HG03066 (cell line): ENCODE results near the gene PTPRD.

ENCODE experiments used
- ATAC-seq: cut with Tn5 transposase; IDR thresholded peaks from one replicate; pipeline ENCODE4 v1.9.1; 2021; ENCODE audit warnings: low read depth; ENCODE audit not compliant: unreplicated experiment

PTPRD gene

GRCh38 chr9:8684978-8685708, 1927.7 kb downstream of the PTPRD start:
- ATAC-seq: no peak

- ATAC-seq: no peak
These were observed 1929.3 kb downstream of the PTPRD start for GRCh38 chr9:8683496-8683895.

- ATAC-seq: no peak
These were observed 1932.1 kb downstream of the PTPRD start for GRCh38 chr9:8680658-8681057.

- no peak for ATAC-seq
These were observed 1932.6 kb downstream of the PTPRD start for GRCh38 chr9:8680157-8680556.

GRCh38 chr9:8679371-8679822, 1933.4 kb downstream of the PTPRD start:
- ATAC-seq: no peak

- no peak for ATAC-seq
These were observed 1935.1 kb downstream of the PTPRD start for GRCh38 chr9:8677741-8678140.

- ATAC-seq: no peak
These were observed 1938.3 kb downstream of the PTPRD start for GRCh38 chr9:8674536-8674935.

- ATAC-seq: no peak
These were observed 1939.0 kb downstream of the PTPRD start for GRCh38 chr9:8673830-8674229.

DNA sequence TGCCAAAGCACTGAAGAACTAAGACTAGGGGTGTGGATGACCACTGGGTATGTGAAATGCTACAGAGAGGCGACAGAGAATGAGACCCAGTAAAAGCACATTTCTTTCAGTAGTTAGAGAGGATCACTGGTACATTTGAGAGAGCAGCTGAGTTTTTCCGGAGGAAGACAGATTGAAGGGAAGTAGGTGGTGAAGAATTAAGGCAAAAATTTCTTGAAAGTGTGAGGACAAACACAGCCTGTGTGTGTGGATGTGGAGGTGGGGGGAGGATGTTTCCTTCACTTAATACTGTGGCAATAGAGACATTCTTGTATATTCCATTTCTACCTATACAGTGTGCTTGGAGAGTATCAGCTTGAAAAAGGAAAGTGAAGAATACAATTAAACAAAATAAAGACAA, 1942.1 kb downstream of the PTPRD start:
- no peak for ATAC-seq

DNA sequence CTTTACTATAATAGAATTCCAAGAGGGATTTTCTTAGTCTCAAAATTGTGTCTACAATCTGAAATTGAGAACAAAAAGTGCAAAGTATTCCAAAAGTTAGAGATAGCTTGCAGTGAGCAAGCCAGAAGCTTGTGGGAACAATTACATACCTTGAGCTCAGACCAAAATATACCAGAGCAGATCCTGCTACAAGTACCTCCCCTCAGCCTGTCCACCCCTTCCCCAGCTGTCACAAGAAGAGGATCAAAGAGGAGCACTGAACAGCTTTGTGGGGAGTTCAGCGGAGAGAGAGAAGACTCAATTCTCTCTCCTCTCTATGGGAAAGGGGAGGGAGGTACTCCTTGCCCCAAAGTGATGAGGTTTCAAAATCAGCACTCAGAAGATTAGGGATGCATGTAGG, 1944.1 kb downstream of the PTPRD start:
- no peak for ATAC-seq

DNA sequence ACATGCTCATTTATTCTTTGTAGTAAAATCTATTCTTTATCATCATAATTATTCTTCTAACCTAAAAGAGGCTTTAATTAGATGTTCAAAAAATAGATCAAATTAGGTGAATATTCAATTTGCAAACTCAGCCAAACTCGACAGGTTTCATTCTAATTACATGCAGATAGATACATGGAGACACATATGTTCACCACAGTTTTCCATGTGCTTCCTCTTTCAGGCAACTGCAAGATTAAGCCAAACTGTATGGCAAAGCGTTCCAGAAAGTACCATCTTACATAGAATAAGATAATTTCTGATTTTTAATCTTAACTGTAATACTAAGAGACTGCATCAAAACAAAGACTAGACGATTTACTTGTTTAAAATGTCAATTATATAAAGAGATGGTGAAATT, 1944.6 kb downstream of the PTPRD start:
- no peak for ATAC-seq

DNA sequence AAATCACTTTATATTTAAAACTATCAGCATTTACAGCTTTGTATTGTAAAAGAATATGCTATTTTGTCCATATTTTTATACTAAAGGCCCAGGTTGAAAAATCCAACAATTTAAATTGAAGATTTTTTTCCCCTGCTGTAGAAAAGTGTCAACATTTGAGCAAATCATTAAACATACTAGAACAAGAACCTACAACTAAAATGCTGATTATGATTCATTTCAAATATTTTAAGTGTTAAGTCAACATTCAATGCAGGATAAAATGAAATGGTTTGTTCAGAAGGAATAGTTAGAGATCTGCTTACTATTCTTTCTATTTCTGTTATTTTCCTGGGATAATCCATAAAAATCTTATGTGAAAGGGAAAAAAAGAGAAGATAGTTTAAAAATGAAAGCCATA, 1946.7 kb downstream of the PTPRD start:
- no peak for ATAC-seq

GRCh38 chr9:8660383-8660782, 1952.4 kb downstream of the PTPRD start:
- ATAC-seq: no peak

GRCh38 chr9:8659108-8659507, 1953.7 kb downstream of the PTPRD start:
- no peak for ATAC-seq

DNA sequence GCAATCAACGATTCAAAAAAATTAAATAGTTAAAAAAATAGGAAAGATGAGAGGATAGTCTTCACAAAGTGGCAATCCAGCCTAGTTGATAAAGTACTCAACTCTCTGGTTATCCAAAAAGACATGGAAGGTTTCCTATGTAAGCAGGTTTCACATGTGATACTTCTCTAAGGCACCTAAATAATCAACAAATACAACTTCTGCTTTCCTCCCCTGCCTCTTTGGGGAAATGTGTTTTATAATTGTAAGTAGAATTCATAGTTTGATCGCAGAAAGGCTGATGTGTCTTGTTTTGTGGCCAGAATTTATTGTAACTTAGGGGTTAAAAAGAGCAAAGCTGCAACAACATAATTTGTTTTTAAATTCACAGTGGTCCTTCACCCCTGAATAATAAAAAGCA, 1957.7 kb downstream of the PTPRD start:
- no peak for ATAC-seq

GRCh38 chr9:8653855-8654254, 1958.9 kb downstream of the PTPRD start:
- ATAC-seq: no peak

DNA sequence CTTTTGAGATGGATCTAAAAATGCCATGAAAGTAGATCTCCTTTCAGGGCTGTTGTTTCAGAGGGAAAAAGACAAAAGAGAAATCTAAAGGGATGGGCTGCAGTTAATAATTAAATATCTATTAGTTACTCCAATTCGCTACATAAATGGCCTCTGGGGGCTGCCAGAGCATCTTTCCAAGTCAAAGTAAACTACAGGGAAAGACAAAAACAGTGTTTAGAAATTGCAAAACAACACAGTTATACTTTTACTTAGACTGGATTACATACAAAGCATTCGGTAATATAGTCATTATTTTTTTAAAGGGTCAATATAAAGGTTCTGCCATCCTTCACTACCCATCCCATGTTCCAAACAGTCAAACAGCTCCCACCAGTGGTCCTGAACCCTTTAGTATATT, 1959.7 kb downstream of the PTPRD start:
- ATAC-seq: no peak

DNA sequence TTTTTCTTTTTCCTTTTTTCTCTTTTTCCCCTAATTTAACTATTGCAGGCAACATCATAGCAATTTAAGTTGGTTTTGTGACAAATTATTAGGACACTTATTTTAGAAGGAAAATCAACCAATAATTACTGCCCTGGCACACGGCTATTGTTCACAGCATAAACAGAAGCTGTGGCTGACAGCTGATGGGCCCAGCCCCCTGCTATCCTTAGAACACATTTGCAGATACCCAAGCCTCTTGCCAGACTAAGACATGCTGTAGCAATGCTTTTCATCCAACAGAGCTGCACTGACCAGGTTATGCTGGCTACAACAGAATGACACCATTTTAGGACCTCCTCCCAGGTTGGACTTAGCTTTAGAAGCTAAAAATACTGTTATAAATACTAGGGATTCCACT, 1960.5 kb downstream of the PTPRD start:
- ATAC-seq: no peak

DNA sequence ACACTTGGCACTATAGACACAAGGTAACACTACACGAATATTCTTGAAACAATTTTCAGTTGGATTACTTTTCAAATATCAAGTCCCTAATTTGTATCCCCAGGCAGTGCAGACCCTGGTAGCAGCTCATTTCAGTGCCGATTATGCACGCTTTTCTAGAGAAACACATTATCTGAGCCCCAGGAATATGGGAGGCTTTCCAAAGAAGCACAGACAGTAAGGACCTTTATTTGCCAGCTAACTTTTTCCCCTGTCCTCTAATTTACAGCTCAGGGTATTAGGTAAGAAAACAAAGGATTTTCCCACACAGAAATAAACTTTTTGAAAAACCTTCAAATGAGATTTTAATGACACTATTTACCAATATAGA, 1961.0 kb downstream of the PTPRD start:
- ATAC-seq: no peak

DNA sequence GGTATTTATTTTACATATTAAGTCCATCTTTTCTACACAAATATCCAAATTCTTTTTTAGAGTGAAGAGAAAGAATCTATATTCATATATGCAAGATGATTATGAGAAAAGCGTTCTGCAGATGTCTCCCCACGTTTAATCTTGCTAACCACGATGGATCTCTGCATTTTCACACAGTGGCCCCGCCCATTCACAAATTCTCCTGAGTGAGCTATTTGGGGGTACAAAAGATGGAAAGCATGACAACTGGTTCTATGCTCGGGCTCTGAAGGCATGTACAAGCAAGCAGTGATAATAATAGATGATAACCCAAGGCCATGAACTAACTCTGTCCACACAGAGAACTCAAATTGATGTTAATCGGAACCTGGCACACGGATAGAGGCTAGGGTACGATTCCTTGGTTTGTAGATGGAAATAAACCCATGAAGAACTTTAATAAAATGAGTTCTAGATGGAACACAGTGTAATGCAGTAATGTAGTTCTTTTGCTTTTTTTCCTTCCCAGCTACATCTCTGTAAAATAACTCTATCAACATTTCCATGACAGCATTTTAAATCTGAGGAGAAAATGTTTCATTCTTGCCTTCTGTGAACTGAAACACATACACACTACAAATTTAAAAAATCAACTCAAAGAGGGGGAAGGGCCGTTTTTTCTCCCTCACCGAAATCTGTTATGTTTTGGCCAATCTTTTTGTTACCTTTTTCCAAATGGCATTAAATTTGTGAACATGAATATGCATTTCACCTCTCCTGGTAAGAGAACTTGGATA, 1961.5 kb downstream of the PTPRD start:
- ATAC-seq: no peak

- ATAC-seq: no peak
These were observed 1963.0 kb downstream of the PTPRD start for GRCh38 chr9:8649807-8650206.

DNA sequence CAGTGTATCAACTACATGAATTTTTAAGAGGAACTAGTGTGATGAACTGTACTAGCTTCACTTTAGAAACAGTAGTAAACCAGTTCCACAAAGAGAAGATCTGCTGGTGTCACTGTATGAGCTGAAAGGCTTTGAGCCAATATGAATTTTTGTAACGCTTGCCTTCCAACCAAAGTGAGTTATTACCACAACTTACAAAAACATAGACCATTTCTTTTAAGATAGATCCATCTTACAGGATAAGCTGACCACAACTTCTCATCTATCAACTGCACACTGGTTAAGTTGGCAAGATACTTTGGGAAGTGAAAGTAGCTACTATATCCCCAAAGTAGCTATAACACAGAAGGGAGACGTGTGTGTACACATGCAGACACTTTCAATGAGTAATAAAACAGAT, 1963.6 kb downstream of the PTPRD start:
- no peak for ATAC-seq
